ENCODE data around the gene C13orf46. TPM values are rescaled to one million over a fixed set of nuclear protein-coding genes. Genes with fewer than 3 reads are reported as not detected.

C13orf46 gene
- total RNA-seq, 2 experiments from 2014 or later = 0.21 TPM; not detected in 1

- Histone ChIP-seq H3K4me1 (ENCODE audit: insufficient read depth, low read length, poor library complexity, severe bottlenecking) (no peaks in the 10 kb centered on the region), H3K36me3 (ENCODE audit: insufficient read depth, low read length) (no peaks in the 10 kb centered on the region), H2AFZ (ENCODE audit: low read length) (no peak overlapping the region), H4K20me1 (ENCODE audit: insufficient read depth, low read length) (no peaks in the 10 kb centered on the region), H3K79me2 (ENCODE audit: insufficient read depth, low read depth, low read length) (no peaks in the 10 kb centered on the region), H3K9me2 (ENCODE audit: insufficient read depth, low read length) (no peaks in the 10 kb centered on the region), H3K27ac (ENCODE audit: low read depth, low read length, poor library complexity, severe bottlenecking) (no peak overlapping the region), H3K4me2 (ENCODE audit: low read length) (no peak overlapping the region), H3K9me3 (ENCODE audit: low read length) (no peaks in the 10 kb centered on the region), H3K4me3 (ENCODE audit: low read depth, low read length, poor library complexity, severe bottlenecking) (no peak overlapping the region)
- no TSS peak for BruUV-seq (replicated peaks)
- CTCF ChIA-PET (ENCODE audit: unreplicated experiment) = no interaction called here
- POLR2A ChIA-PET = no interaction called here
- DNase-seq (ENCODE audit: low spot score) = no peak
- TF ChIP-seq EZH2phosphoT487 (IDR thresholded peaks at IDR 0.05; ENCODE audit: borderline replicate concordance, low read depth, low read length) (no peak), CTCF (conservative IDR thresholded peaks at IDR 0.05; ENCODE audit: low read length) (no peak)
- intact Hi-C loops (cut with micrococcal nuclease; ENCODE audit: unreplicated experiment) = no loop called here
These were observed 44.0 kb downstream of the C13orf46 start for GRCh38 chr13:113929628-113930615.

- intact Hi-C loops (cut with micrococcal nuclease; ENCODE audit: unreplicated experiment) = no loop called here
- no peak for TF ChIP-seq CTCF (conservative IDR thresholded peaks at IDR 0.05; ENCODE audit: low read length)
- TF ChIP-seq EZH2phosphoT487 (IDR thresholded peaks at IDR 0.05; ENCODE audit: borderline replicate concordance, low read depth, low read length) = no peak
- ChIA-PET CTCF (ENCODE audit: unreplicated experiment) (no interaction called here), POLR2A (no interaction called here)
- Histone ChIP-seq H3K9me2 (ENCODE audit: insufficient read depth, low read length) (no peaks in the 10 kb centered on the region), H4K20me1 (ENCODE audit: insufficient read depth, low read length) (no peaks in the 10 kb centered on the region), H3K79me2 (ENCODE audit: insufficient read depth, low read depth, low read length) (no peaks in the 10 kb centered on the region), H2AFZ (ENCODE audit: low read length) (no peak overlapping the region), H3K4me2 (ENCODE audit: low read length) (no peak overlapping the region), H3K4me3 (ENCODE audit: low read depth, low read length, poor library complexity, severe bottlenecking) (no peak overlapping the region), H3K4me1 (ENCODE audit: insufficient read depth, low read length, poor library complexity, severe bottlenecking) (no peaks in the 10 kb centered on the region), H3K27ac (ENCODE audit: low read depth, low read length, poor library complexity, severe bottlenecking) (no peak overlapping the region), H3K9me3 (ENCODE audit: low read length) (no peaks in the 10 kb centered on the region), H3K36me3 (ENCODE audit: insufficient read depth, low read length) (no peaks in the 10 kb centered on the region)
- no TSS peak for BruUV-seq (replicated peaks)
- DNase-seq (ENCODE audit: low spot score) = no peak
These were observed 44.9 kb downstream of the C13orf46 start for GRCh38 chr13:113928685-113929627.

Data from OCI-LY7 (cell line).